GM23338 (cell line): ENCODE results near the gene REC8. TPM values are rescaled to one million over a fixed set of nuclear protein-coding genes. Genes with fewer than 3 reads are reported as not detected.

ENCODE experiments used
- ATAC-seq: fragments of 200-7000 bp; cut with Tn5 transposase; 3 replicates; pipeline ENCODE4 v1.9.1; 2020
- DNase-seq: peaks from one replicate; pipeline ENCODE4 v3.0.0-alpha.2; 2015; ENCODE audit warnings: low spot score
- H2AFZ ChIP-seq: fragments of 200-600 bp; sonication (generic); 2 replicates; pipeline ENCODE4 v1.8.0; 2016; ENCODE audit warnings: antibody characterized with exemption, mild to moderate bottlenecking, moderate library complexity
- H3F3A ChIP-seq: fragments of 200-600 bp; sonication (generic); replicated peaks from 2 replicates; pipeline ENCODE4 v1.8.0; 2017; ENCODE audit warnings: antibody characterized with exemption, mixed run types, low read depth
- H3K27ac ChIP-seq: fragments of 200-600 bp; sonication (generic); 2 replicates; pipeline ENCODE4 v1.6.1; 2016; ENCODE audit warnings: low read depth
- H3K27me3 ChIP-seq: fragments of 200-600 bp; sonication (generic); 2 replicates; pipeline ENCODE4 v1.8.0; 2016; ENCODE audit warnings: mild to moderate bottlenecking, mixed run types, moderate library complexity; ENCODE audit not compliant: insufficient read depth
- H3K36me3 ChIP-seq: fragments of 200-600 bp; sonication (generic); 2 replicates; pipeline ENCODE4 v1.8.0; 2016; ENCODE audit warnings: mild to moderate bottlenecking; ENCODE audit not compliant: insufficient read depth
- H3K4me1 ChIP-seq: fragments of 200-600 bp; sonication (generic); 2 replicates; pipeline ENCODE4 v1.8.0; 2016; ENCODE audit warnings: mild to moderate bottlenecking, moderate library complexity; ENCODE audit not compliant: insufficient read depth
- H3K4me2 ChIP-seq: fragments of 200-600 bp; sonication (generic); 2 replicates; pipeline ENCODE4 v1.7.1; 2017; ENCODE audit warnings: mixed run types
- H3K4me3 ChIP-seq: fragments of 200-600 bp; sonication (generic); 2 replicates; pipeline ENCODE4 v1.6.1; 2016; ENCODE audit warnings: mixed run types
- H3K79me2 ChIP-seq: fragments of 200-600 bp; sonication (generic); replicated peaks from 2 replicates; pipeline ENCODE4 v1.8.0; 2017; ENCODE audit warnings: mild to moderate bottlenecking; ENCODE audit not compliant: insufficient read depth
- H3K9me2 ChIP-seq: fragments of 200-600 bp; sonication (generic); 2 replicates; pipeline ENCODE4 v1.8.0; 2017; ENCODE audit not compliant: insufficient read depth
- H4K20me1 ChIP-seq: fragments of 200-600 bp; sonication (generic); replicated peaks from 2 replicates; pipeline ENCODE4 v1.8.0; 2017; ENCODE audit warnings: mild to moderate bottlenecking; ENCODE audit not compliant: insufficient read depth
- H3K27ac Mint-ChIP-seq: 2 replicates; pipeline ENCODE4 v1.8.0; 2020; ENCODE audit warnings: inconsistent platforms, mild to moderate bottlenecking, moderate library complexity, mixed read lengths
- H3K27me3 Mint-ChIP-seq: 3 replicates; pipeline ENCODE4 v1.8.0; 2022; ENCODE audit warnings: low read depth, mild to moderate bottlenecking, moderate library complexity, mixed read lengths, inconsistent platforms; ENCODE audit not compliant: insufficient read depth, poor library complexity
- H3K36me3 Mint-ChIP-seq: 3 replicates; pipeline ENCODE4 v1.8.0; 2021; ENCODE audit warnings: low read depth, mild to moderate bottlenecking, inconsistent platforms, moderate library complexity, mixed read lengths
- H3K4me1 Mint-ChIP-seq: 3 replicates; pipeline ENCODE4 v1.8.0; 2020; ENCODE audit warnings: mild to moderate bottlenecking, inconsistent platforms, mixed read lengths
- H3K4me3 Mint-ChIP-seq: 3 replicates; pipeline ENCODE4 v1.8.0; 2021; ENCODE audit warnings: moderate library complexity, mild to moderate bottlenecking, inconsistent platforms, mixed read lengths
- H3K9me3 Mint-ChIP-seq: 3 replicates; pipeline ENCODE4 v1.8.0; 2020; ENCODE audit warnings: moderate library complexity, mild to moderate bottlenecking, inconsistent platforms, mixed read lengths
- CTCF ChIP-seq, 2 experiments: fragments of 200-600 bp in 1 of 2; sonication (generic) in 1 of 2; conservative IDR thresholded peaks; 2 replicates each; pipeline versions ENCODE4 v1.5.1 to v1.6.1; 2016 to 2017; ENCODE audit warnings: antibody characterized with exemption in 2 of 2, low read depth in 2 of 2, mild to moderate bottlenecking in 2 of 2, moderate library complexity in 1 of 2
- EZH2phosphoT487 ChIP-seq: fragments of 200-600 bp; sonication (generic); IDR thresholded peaks from one replicate; pipeline ENCODE4 v1.8.1; 2018; ENCODE audit warnings: antibody characterized with exemption; ENCODE audit not compliant: unreplicated experiment
- JUNB ChIP-seq: IDR thresholded peaks from one replicate; pipeline ENCODE4 v1.6.1; 2016; ENCODE audit warnings: antibody characterized with exemption; ENCODE audit not compliant: unreplicated experiment
- POLR2AphosphoS5 ChIP-seq: IDR thresholded peaks from 2 replicates; pipeline ENCODE4 v1.6.1; 2016; ENCODE audit warnings: antibody characterized with exemption, low read depth
- REST ChIP-seq: IDR thresholded peaks from one replicate; pipeline ENCODE4 v1.6.1; 2018; ENCODE audit warnings: antibody characterized with exemption; ENCODE audit not compliant: unreplicated experiment
- STAT1 ChIP-seq: IDR thresholded peaks from one replicate; pipeline ENCODE4 v1.6.1; 2016; ENCODE audit warnings: antibody characterized with exemption; ENCODE audit not compliant: unreplicated experiment
- ZNF462 ChIP-seq: fragments of 250-450 bp; sonication (Bioruptor Pico); IDR thresholded peaks from 2 replicates; pipeline ENCODE4 v1.5.0; 2020; ENCODE audit warnings: mild to moderate bottlenecking, moderate library complexity
- polyA plus RNA-seq: library from polyadenylated mRNA; unstranded; fragments of >200 nt; fragmentation: Nextera tagmentation; extraction: Ambion mirVana; gene quantifications from 2 replicates; pipeline ENCODE4 v1.2.1, GENCODE V29; 2016
- total RNA-seq: library from RNA; depleted of rRNA; stranded (reverse); fragments of >200 nt; shearing (Covaris generic); gene quantifications from 2 replicates; pipeline ENCODE4 v1.2.3, GENCODE V29; 2014

The REC8 gene
- total and polyA plus RNA-seq, 2 experiments from 2014 or later: 25.7 to 36.8 TPM

- TF ChIP-seq CTCF (conservative IDR thresholded peaks at IDR 0.05; ENCODE audit: low read depth in 2 of 2) (no peak), REST (no peak)
These were observed 18.5 kb downstream of the REC8 start (continued) for GRCh38 chr14:24190416-24190815.

GRCh38 chr14:24192933-24193332, 21.1 kb downstream of the REC8 start:
- H3K27ac Mint-ChIP-seq: no peak overlapping the region
- Histone ChIP-seq H3K36me3 (no peaks in the 10 kb centered on the region), H3K4me3 (no peak overlapping the region), H3K9me2 (no peaks in the 10 kb centered on the region), H3K27me3 (no peaks in the 10 kb centered on the region), H3K4me1 (peaks cover 13% of the 10 kb centered on the region), H3K27ac (no peak overlapping the region), H3K4me2 (no peak overlapping the region), H2AFZ (no peak overlapping the region), H4K20me1 (0 out of 2 replicates have a peak, but pooled peaks cover under 1% of the 10 kb centered on the region), H3F3A (peaks cover 18% of the 10 kb centered on the region), H3K79me2 (peaks cover 3% of the 10 kb centered on the region; the same call in 1 of the 2 replicates)
- DNase-seq (no peak), ATAC-seq (no peak)
- H3K4me1 Mint-ChIP-seq: peaks cover 26% of the 10 kb centered on the region
- H3K36me3 Mint-ChIP-seq: peaks cover 43% of the 10 kb centered on the region
- peaks cover 16% of the 10 kb centered on the region for H3K27me3 Mint-ChIP-seq
- no peaks in the 10 kb centered on the region; the same call in 2 of the 3 replicates for H3K9me3 Mint-ChIP-seq
- no peak overlapping the region; the same call in 2 of the 3 replicates for H3K4me3 Mint-ChIP-seq
- TF ChIP-seq ZNF462 (CRISPR knock-in tag) (no peak), JUNB (no peak), POLR2AphosphoS5 (no peak), STAT1 (no peak), EZH2phosphoT487 (no peak), REST (no peak)
